GOT3 (cell line): Measurements from ENCODE around the gene ERC1.
"Not testable (repeated sequence)": the region's sequence is repeated elsewhere in the genome, so short reads cannot be mapped to it uniquely, and the experiment has no call there.

ENCODE experiments used
- DNase-seq: peaks from one replicate; lab custom pipeline; 2025; ENCODE audit warnings: mixed read lengths; lab: John Stamatoyannopoulos, UW

Gene ERC1

DNA sequence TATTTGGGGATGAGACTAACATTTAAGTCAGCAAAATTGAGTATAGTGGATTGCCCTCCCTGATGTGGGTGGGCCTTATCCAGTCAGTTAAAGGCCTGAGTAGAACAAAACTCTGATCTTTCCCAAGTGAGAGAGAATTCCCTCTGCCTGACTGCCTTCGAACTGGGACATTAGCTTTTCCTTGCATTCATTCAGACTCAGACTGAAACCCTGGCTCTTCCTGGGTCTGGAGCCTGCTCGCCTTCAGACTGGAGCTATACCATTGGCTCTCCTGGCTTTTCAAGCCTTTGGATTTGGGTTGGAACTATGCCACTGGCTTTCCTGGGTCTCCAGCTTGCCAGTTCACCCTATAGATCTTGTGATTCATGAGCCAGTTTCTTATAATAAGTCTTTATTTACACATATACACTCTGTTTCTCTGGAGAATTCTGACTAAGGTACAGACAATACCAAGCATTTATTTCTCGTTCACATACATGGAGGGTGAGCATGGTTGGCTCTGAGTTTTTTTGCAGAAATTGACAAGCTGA, 296.5 kb downstream of the ERC1 start:
- DNase-seq = no peak

GRCh38 chr12:1288333-1288732, 297.3 kb downstream of the ERC1 start:
- DNase-seq = no peak

GRCh38 chr12:1289371-1290155, 298.5 kb downstream of the ERC1 start:
- DNase-seq = no peak

DNA sequence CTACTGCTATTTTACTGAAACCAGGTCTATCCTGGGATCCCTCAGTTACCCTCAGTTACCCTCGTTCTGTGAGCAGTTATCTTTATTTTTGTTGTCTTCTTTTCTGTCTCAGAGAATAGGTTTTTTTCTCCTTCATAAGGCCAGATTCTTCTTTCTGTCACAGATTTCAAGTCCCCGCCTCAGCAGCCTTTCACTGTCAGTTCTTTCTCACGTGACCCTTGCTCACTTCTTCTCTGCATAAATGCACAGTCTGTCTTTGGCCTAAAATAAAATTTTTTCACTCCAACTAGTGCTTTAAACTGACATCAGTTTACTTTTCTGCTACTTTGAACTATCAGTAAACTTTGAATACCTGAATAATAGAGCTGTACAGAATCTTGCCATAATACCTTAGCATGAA, 299.7 kb downstream of the ERC1 start:
- no peak for DNase-seq

DNA sequence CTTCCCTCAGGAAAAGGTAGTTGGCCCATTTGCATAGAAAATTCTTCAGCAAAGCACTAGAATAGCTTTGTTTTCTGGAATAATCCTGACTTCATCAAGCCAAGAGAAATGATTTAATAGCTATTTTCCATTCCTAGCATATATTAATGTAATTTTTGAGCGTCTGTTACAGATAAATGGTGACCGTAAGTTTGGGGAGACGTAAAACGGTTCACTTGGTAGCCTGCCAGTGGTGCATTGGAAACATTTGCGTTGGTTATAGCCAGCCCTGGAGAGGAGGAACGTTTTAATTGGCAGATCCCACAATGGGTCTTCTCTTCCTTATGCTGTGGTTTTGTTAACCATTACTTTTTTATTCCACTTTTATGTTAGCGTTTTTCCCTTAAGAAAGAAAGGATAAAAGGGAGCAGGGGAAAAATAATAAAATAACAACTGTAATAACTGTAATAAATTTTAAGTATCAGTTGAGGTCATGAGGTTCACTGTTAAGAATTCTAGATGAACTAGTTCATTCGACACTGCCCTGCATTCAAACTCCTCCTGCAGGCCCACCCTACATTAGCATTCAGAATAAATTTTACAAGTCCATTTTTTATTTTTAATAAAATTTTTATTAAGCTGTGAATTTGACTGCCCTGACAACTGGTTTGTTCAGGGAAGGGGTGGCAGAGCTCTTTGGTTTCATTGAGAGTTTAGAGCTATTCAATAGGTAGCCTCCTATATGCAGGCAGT, 300.7 kb downstream of the ERC1 start:
- no peak for DNase-seq

GRCh38 chr12:1293901-1294300, 302.9 kb downstream of the ERC1 start:
- DNase-seq = no peak

DNA sequence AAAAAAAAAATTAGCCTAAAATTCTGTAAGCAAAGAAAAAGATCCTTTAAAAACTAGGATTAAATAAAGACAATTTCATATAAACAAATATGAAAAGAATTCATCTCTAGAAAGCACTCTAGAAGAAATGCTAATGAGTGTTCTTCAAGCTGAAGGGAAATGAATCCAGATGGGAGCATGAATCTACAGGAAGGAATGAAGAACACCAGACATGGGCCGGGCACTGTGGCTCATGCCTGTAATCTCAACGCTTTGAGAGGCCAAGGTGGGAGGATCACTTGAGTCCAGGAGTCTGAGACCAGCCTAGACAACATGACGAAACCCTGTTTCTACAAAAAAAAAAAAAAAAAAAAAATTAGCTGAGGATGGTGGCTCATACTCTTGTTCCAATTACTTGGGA, 306.2 kb downstream of the ERC1 start:
- no peak for DNase-seq

- no peak for DNase-seq
Observed at GRCh38 chr12:1297639-1298175, 306.7 kb downstream of the ERC1 start.

- DNase-seq = no peak
Observed at GRCh38 chr12:1300460-1300859, 309.4 kb downstream of the ERC1 start.

GRCh38 chr12:1302201-1302870, 311.3 kb downstream of the ERC1 start:
- DNase-seq = no peak

- DNase-seq = no peak
Observed at GRCh38 chr12:1305063-1305434, 314.0 kb downstream of the ERC1 start.

DNA sequence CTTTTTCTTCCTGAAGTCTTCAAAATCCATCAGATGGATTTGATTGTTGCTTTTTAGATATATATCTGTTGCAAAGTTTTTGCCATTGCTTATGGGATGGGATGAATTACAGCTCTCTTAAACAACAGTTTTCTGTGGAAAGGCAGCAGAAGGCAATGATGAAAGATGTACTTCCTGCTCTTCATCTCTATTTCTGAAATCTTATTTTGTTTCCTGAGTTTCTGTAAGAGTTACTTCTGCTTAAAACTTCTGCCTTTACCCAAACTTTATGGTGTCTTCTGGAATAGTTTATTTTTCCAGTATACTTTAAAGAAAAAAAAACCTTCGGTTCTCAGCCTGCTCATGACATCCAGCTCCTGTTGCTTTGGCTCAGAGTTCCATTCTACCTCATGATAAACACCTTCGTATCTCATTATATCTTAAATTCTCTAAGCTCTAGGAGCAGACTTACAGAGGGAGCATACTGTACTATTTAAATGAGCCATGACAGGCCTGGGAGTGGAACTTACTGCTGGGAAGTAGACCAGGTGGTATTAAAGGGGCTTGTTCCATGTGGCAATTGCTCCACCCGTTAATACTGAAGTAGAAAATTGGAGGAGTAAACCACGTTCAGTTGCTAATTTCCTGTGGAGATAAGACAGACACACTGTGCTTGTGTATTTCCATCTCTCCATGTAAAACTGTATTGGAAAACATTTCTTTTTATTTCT, 314.9 kb downstream of the ERC1 start:
- DNase-seq = no peak

- no peak for DNase-seq
Observed at GRCh38 chr12:1306817-1307216, 315.8 kb downstream of the ERC1 start.

DNA sequence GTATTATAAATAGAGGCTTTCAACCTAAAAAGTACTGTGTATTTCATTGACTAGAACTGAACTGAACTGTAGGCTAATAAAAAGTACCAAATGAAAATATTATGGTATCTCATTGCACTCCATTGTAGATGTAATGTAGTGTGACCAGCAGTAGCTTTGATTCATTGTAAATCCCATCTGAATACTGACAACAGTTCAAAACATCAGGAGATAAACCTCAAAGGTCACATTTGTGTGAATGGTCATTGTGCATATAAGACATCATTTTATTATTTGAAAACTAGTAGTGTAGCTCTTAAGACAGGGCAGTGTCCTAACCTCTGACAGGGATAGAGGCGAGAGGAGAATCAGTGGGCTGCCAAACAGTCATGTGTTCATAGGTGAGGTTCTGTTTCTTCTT, 316.8 kb downstream of the ERC1 start:
- DNase-seq = no peak

GRCh38 chr12:1309613-1310012, 318.6 kb downstream of the ERC1 start:
- DNase-seq = no peak

DNA sequence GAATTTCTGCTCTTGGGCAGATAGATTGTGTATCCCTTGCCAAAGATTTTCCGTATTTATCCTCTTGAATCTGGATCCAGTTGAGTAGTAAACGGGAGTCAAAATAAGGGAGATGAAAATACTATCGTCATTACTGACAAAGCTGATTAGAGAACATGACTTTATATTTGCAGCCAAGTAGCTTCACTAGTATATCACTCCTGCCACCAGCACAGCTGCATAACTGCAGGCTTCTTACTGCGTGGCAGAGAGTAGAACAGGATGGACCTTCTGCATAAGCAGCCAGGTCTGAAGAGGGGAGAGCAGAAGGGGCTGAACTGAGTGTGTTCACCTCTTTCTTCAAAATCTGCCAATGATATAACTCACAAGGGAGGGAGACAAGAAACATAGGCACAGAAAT, 319.6 kb downstream of the ERC1 start:
- DNase-seq = no peak

- no peak for DNase-seq
Observed at GRCh38 chr12:1311145-1311544, 320.1 kb downstream of the ERC1 start.

DNA sequence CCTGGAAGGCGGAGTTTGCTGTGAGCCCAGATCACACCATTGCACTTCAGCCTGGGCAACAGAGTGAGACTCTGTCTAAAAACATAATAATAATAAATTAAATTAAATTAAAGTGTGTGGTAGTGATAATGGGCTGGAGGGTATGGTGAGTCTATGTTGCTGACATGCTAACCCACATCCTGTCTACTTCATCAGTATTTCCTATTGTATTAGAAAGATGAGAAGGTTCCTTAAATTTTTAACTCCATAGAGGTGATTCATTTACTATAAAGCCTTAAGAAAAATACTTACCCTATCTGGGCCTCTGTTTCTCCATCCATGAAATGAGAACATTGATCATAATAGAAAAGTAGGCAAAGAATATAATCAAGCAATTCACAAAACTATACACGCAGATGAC, 322.9 kb downstream of the ERC1 start:
- DNase-seq = no peak

- no peak for DNase-seq
Observed at GRCh38 chr12:1314523-1314922, 323.5 kb downstream of the ERC1 start.

- DNase-seq = not testable (repeated sequence)
Observed at GRCh38 chr12:1316991-1317390, 326.0 kb downstream of the ERC1 start.

GRCh38 chr12:1318327-1319031, 327.5 kb downstream of the ERC1 start:
- no peak for DNase-seq
